ENCODE results near the gene SPINT3. TPM values are rescaled to one million over a fixed set of nuclear protein-coding genes. Genes with fewer than 3 reads are reported as not detected.
A peak's percentile ranks its signal among the peaks of the same experiment; 100 is the strongest.
"Not testable (repeated sequence)": the region's sequence is repeated elsewhere in the genome, so short reads cannot be mapped to it uniquely, and the experiment has no call there.

SPINT3 gene
- total RNA-seq, 2 donors from 2014 or later, result not detected

GRCh38 chr20:45507011-45507820 is 8.2 kb downstream of the SPINT3 start:
- intact Hi-C loops (cut with DNase I, micrococcal nuclease), result no loop called here
- ATAC-seq, result no peak
- no peak for DNase-seq

- intact Hi-C loops (cut with DNase I, micrococcal nuclease), result no loop called here
- no peak for DNase-seq
- no peak for ATAC-seq
Observed at GRCh38 chr20:45506398-45506797, 9.0 kb downstream of the SPINT3 start.

- no peak for DNase-seq
Observed at GRCh38 chr20:45503403-45503802, 12.0 kb downstream of the SPINT3 start.

GRCh38 chr20:45502561-45502960 is 12.9 kb downstream of the SPINT3 start:
- no peak for ATAC-seq
- no peak for DNase-seq
- intact Hi-C loops (cut with DNase I, micrococcal nuclease), result no loop called here

More at GRCh38 chr20:45503403-45503802, 12.0 kb downstream of the SPINT3 start:
- intact Hi-C loops (cut with DNase I, micrococcal nuclease), result no loop called here
- ATAC-seq, result no peak

GRCh38 chr20:45501600-45501999 is 13.8 kb downstream of the SPINT3 start:
- no peak for ATAC-seq
- intact Hi-C loops (cut with DNase I, micrococcal nuclease), result no loop called here
- DNase-seq, result no peak

- ATAC-seq (peak; percentile 92), DNase-seq (peak; percentile 85 to 90)
- intact Hi-C loops (cut with DNase I, micrococcal nuclease), result no loop called here
Observed at GRCh38 chr20:45500022-45500421, 15.4 kb downstream of the SPINT3 start.

GRCh38 chr20:45497971-45498494 is 17.4 kb downstream of the SPINT3 start:
- intact Hi-C loops (cut with DNase I, micrococcal nuclease), result no loop called here
- ATAC-seq (no peak), DNase-seq (no peak)

- peak; percentile 59 for ATAC-seq
- intact Hi-C loops (cut with DNase I, micrococcal nuclease), result no loop called here
- peak; percentile 42 to 47 for DNase-seq
Observed at GRCh38 chr20:45496166-45496565, 19.3 kb downstream of the SPINT3 start.

- no peak for ATAC-seq
- intact Hi-C loops (cut with DNase I, micrococcal nuclease), result no loop called here
Observed at GRCh38 chr20:45495501-45495941, 19.9 kb downstream of the SPINT3 start.

GRCh38 chr20:45489083-45489531 is 26.3 kb downstream of the SPINT3 start:
- ATAC-seq, result no peak
- intact Hi-C loops (cut with DNase I, micrococcal nuclease), result no loop called here
- no peak for DNase-seq

More at GRCh38 chr20:45495501-45495941, 19.9 kb downstream of the SPINT3 start:
- DNase-seq, result no peak

GRCh38 chr20:45487231-45487635 is 28.2 kb downstream of the SPINT3 start:
- ATAC-seq, result no peak

GRCh38 chr20:45485388-45485787 is 30.0 kb downstream of the SPINT3 start:
- ATAC-seq (peak; percentile 69), DNase-seq (no peak)
- intact Hi-C loops (cut with DNase I, micrococcal nuclease), result no loop called here

More at GRCh38 chr20:45487231-45487635, 28.2 kb downstream of the SPINT3 start:
- intact Hi-C loops (cut with DNase I, micrococcal nuclease), result no loop called here
- DNase-seq, result no peak

- intact Hi-C loops (cut with DNase I, micrococcal nuclease), result no loop called here
- DNase-seq, result peak; percentile 55
- peak; percentile 89 for ATAC-seq
Observed at GRCh38 chr20:45484676-45485075, 30.7 kb downstream of the SPINT3 start.

- intact Hi-C loops (cut with DNase I, micrococcal nuclease), result no loop called here
- no peak for DNase-seq
- no peak for ATAC-seq
Observed at GRCh38 chr20:45479822-45480221, 35.6 kb downstream of the SPINT3 start.

GRCh38 chr20:45477530-45478148 is 37.8 kb downstream of the SPINT3 start:
- peak in 1 of 2 donors; percentile 32 for DNase-seq
- ATAC-seq, result not testable (repeated sequence)

GRCh38 chr20:45472286-45472685 is 43.1 kb downstream of the SPINT3 start:
- ATAC-seq; DNase-seq; intact Hi-C loops (cut with DNase I, micrococcal nuclease): not testable (repeated sequence)

More at GRCh38 chr20:45477530-45478148, 37.8 kb downstream of the SPINT3 start:
- intact Hi-C loops (cut with DNase I, micrococcal nuclease), result not testable (repeated sequence)

- ATAC-seq (no peak), DNase-seq (no peak)
Observed at GRCh38 chr20:45470937-45471336, 44.5 kb downstream of the SPINT3 start.

GRCh38 chr20:45470262-45470931 is 45.0 kb downstream of the SPINT3 start:
- intact Hi-C loops (cut with DNase I, micrococcal nuclease), result no loop called here
- DNase-seq (peak; percentile 64 to 77), ATAC-seq (peak; percentile 73)

More at GRCh38 chr20:45470937-45471336, 44.5 kb downstream of the SPINT3 start:
- intact Hi-C loops (cut with DNase I, micrococcal nuclease), result no loop called here
